Smooth muscle cell (in vitro differentiated cells): ENCODE data around the gene L3MBTL2. TPM values are rescaled to one million over a fixed set of nuclear protein-coding genes. Genes with fewer than 3 reads are reported as not detected.

Experiments used
- DNase-seq: peaks from one replicate; lab custom pipeline; 2025; ENCODE audit not compliant: unreplicated experiment; lab: John Stamatoyannopoulos, UW
- H2AFZ ChIP-seq: fragments of 200-600 bp; sonication (generic); 2 replicates; pipeline ENCODE4 v1.6.0; 2016; ENCODE audit warnings: antibody characterized with exemption, low read depth, mild to moderate bottlenecking
- H3F3A ChIP-seq: fragments of 200-600 bp; sonication (generic); 2 replicates; pipeline ENCODE4 v1.6.0; 2017; ENCODE audit warnings: antibody characterized with exemption, low read depth
- H3K27ac ChIP-seq: fragments of 200-600 bp; sonication (generic); 2 replicates; pipeline ENCODE4 v1.5.1; 2016; ENCODE audit warnings: low read depth, mild to moderate bottlenecking
- H3K27me3 ChIP-seq: fragments of 200-600 bp; sonication (generic); 2 replicates; pipeline ENCODE4 v1.6.1; 2016; ENCODE audit warnings: low read depth, mild to moderate bottlenecking
- H3K36me3 ChIP-seq: fragments of 200-600 bp; sonication (generic); 2 replicates; pipeline ENCODE4 v1.5.1; 2016; ENCODE audit warnings: low read depth
- H3K4me1 ChIP-seq: fragments of 200-600 bp; sonication (generic); 2 replicates; pipeline ENCODE4 v1.5.1; 2016; ENCODE audit warnings: low read depth
- H3K4me2 ChIP-seq: fragments of 200-600 bp; sonication (generic); 2 replicates; pipeline ENCODE4 v1.6.0; 2016; ENCODE audit warnings: mild to moderate bottlenecking
- H3K4me3 ChIP-seq: fragments of 200-600 bp; sonication (generic); 2 replicates; pipeline ENCODE4 v1.5.1; 2016; ENCODE audit warnings: mild to moderate bottlenecking
- H3K79me2 ChIP-seq: fragments of 200-600 bp; sonication (generic); 2 replicates; pipeline ENCODE4 v1.6.0; 2016; ENCODE audit warnings: low read depth, mild to moderate bottlenecking
- H3K9ac ChIP-seq: fragments of 200-600 bp; sonication (generic); 2 replicates; pipeline ENCODE4 v1.6.0; 2016; ENCODE audit warnings: low read depth
- H3K9me3 ChIP-seq: fragments of 200-600 bp; sonication (generic); replicated peaks from 2 replicates; pipeline ENCODE4 v1.5.1; 2016; ENCODE audit warnings: low read depth
- H4K20me1 ChIP-seq: fragments of 200-600 bp; sonication (generic); 2 replicates; pipeline ENCODE4 v1.6.0; 2016; ENCODE audit warnings: low read depth
- CTCF ChIP-seq: fragments of 200-600 bp; sonication (generic); IDR thresholded peaks from 2 replicates; pipeline ENCODE4 v1.5.1; 2017; ENCODE audit warnings: borderline replicate concordance, mild to moderate bottlenecking, antibody characterized with exemption; ENCODE audit not compliant: insufficient read depth, poor library complexity, severe bottlenecking
- WGBS: methylation state at CpG from one replicate; pipeline ENCODE4 v1.1.7; 2016; ENCODE audit warnings: low lambda C conversion rate; 5-methylcytosine and 5-hydroxymethylcytosine counted together
- polyA plus RNA-seq: library from polyadenylated mRNA; unstranded; fragments of >200 nt; fragmentation: Nextera tagmentation; extraction: Ambion mirVana; gene quantifications from 2 replicates; pipeline ENCODE4 v1.2.1, GENCODE V29; 2016
- total RNA-seq: library from RNA; depleted of rRNA; stranded (reverse); fragments of >200 nt; gene quantifications from 2 replicates; pipeline ENCODE4 v1.2.3, GENCODE V29; 2014

The L3MBTL2 gene
- total and polyA plus RNA-seq, 2 experiments from 2014 or later, result 10.7 to 15.5 TPM

GRCh38 chr22:41241133-41241676, 36.1 kb downstream of the L3MBTL2 start:
- WGBS, result 93% methylated on average over 7 of the region's 7 CpGs
- H3K4me3 ChIP-seq, result no peak overlapping the region
- no peak for TF ChIP-seq CTCF

GRCh38 chr22:41242396-41243117, 37.4 kb downstream of the L3MBTL2 start:
- H3K9ac ChIP-seq, result no peak overlapping the region
- H4K20me1 ChIP-seq, result no peaks in the 10 kb centered on the region
- H2AFZ ChIP-seq, result no peak overlapping the region
- no peak for TF ChIP-seq CTCF
- no peaks in the 10 kb centered on the region for H3K79me2 ChIP-seq
- no peak for DNase-seq
- no peaks in the 10 kb centered on the region for H3K4me1 ChIP-seq
- no peaks in the 10 kb centered on the region for H3K27me3 ChIP-seq
- H3K27ac ChIP-seq, result no peak overlapping the region
- WGBS, result 78% methylated on average over 18 of the region's 18 CpGs
- H3F3A ChIP-seq, result no peaks in the 10 kb centered on the region
- no peaks in the 10 kb centered on the region for H3K36me3 ChIP-seq
- H3K4me2 ChIP-seq, result no peak overlapping the region
- H3K4me3 ChIP-seq, result no peak overlapping the region
- H3K9me3 ChIP-seq, result no peaks in the 10 kb centered on the region

More at GRCh38 chr22:41241133-41241676, 36.1 kb downstream of the L3MBTL2 start:
- no peak for DNase-seq
- no peak overlapping the region for H2AFZ ChIP-seq
- H3K27me3 ChIP-seq, result no peaks in the 10 kb centered on the region
- no peaks in the 10 kb centered on the region for H3K36me3 ChIP-seq
- no peak overlapping the region for H3K27ac ChIP-seq
- H3K9me3 ChIP-seq, result no peaks in the 10 kb centered on the region
- no peak overlapping the region for H3K9ac ChIP-seq
- H3K4me1 ChIP-seq, result no peaks in the 10 kb centered on the region
- H3K4me2 ChIP-seq, result no peak overlapping the region
- no peaks in the 10 kb centered on the region for H4K20me1 ChIP-seq
- H3F3A ChIP-seq, result no peaks in the 10 kb centered on the region
- H3K79me2 ChIP-seq, result no peaks in the 10 kb centered on the region

DNA sequence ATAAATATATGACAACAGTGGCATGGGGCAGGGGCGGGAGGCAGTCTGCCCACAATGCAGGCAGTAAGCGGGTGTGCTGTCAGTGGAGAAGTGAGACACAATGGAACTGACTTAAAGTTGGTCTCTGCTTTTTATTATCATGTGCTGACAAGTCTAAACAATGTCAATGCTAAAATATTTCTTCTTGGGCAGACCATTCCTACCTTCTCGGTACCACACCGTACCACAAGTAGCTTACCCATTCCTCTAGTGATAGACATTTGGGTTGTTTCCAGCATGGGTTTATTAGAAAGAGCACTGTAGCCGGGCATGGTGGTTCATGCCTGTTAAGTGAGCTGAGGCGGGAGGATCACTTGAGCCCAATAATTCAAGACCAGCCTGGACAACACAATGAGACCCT, 38.2 kb downstream of the L3MBTL2 start:
- WGBS, result 90% methylated on average over 6 of the region's 6 CpGs
- no peak for TF ChIP-seq CTCF
- Histone ChIP-seq H3K27ac (no peak overlapping the region), H3K27me3 (no peaks in the 10 kb centered on the region), H3K4me2 (no peak overlapping the region), H3K79me2 (no peaks in the 10 kb centered on the region), H2AFZ (no peak overlapping the region), H3K9me3 (no peaks in the 10 kb centered on the region), H3K4me1 (no peaks in the 10 kb centered on the region), H3K4me3 (no peak overlapping the region), H4K20me1 (no peaks in the 10 kb centered on the region), H3K36me3 (no peaks in the 10 kb centered on the region), H3K9ac (no peak overlapping the region), H3F3A (no peaks in the 10 kb centered on the region)
- no peak for DNase-seq

- Histone ChIP-seq H3K4me3 (no peak overlapping the region), H4K20me1 (no peaks in the 10 kb centered on the region), H3K27ac (no peak overlapping the region), H3K9me3 (no peaks in the 10 kb centered on the region), H3K9ac (no peak overlapping the region), H3K79me2 (no peaks in the 10 kb centered on the region), H3K4me2 (no peak overlapping the region), H3F3A (no peaks in the 10 kb centered on the region), H3K36me3 (no peaks in the 10 kb centered on the region), H3K4me1 (no peaks in the 10 kb centered on the region), H3K27me3 (no peaks in the 10 kb centered on the region), H2AFZ (no peak overlapping the region)
- no peak for DNase-seq
- WGBS, result 90% methylated on average over 21 of the region's 21 CpGs
- TF ChIP-seq CTCF, result no peak
Observed at GRCh38 chr22:41245917-41246499, 40.9 kb downstream of the L3MBTL2 start.
